Endodermal cell (in vitro differentiated cells): ENCODE data around the gene SOX1. TPM values are rescaled to one million over a fixed set of nuclear protein-coding genes. Genes with fewer than 3 reads are reported as not detected.

Experiments used
- DNase-seq: peaks from one replicate; pipeline ENCODE4 v3.0.0-alpha.2; 2017
- H3K27ac ChIP-seq: 2 replicates; pipeline ENCODE4 v1.5.1; 2013; ENCODE audit warnings: mild to moderate bottlenecking, low read depth, low read length, moderate library complexity
- H3K27me3 ChIP-seq: 2 replicates; pipeline ENCODE4 v1.6.1; 2013; ENCODE audit warnings: mild to moderate bottlenecking, low read length, moderate library complexity; ENCODE audit not compliant: insufficient read depth, control insufficient read depth, poor library complexity, severe bottlenecking
- H3K36me3 ChIP-seq: 2 replicates; pipeline ENCODE4 v1.7.0; 2013; ENCODE audit warnings: mild to moderate bottlenecking, low read length, moderate library complexity; ENCODE audit not compliant: control insufficient read depth, insufficient read depth
- H3K4me1 ChIP-seq: one replicate; pipeline ENCODE4 v1.7.0; 2013; ENCODE audit warnings: low read length; ENCODE audit not compliant: control insufficient read depth, insufficient read depth
- H3K4me3 ChIP-seq: 2 replicates; pipeline ENCODE4 v1.5.1; 2013; ENCODE audit warnings: mild to moderate bottlenecking, low read length, moderate library complexity
- H3K9ac ChIP-seq: 2 replicates; pipeline ENCODE4 v1.6.1; 2013; ENCODE audit warnings: mild to moderate bottlenecking, low read length, moderate library complexity; ENCODE audit not compliant: poor library complexity, severe bottlenecking; ENCODE audit errors: extremely low read depth
- H3K9me3 ChIP-seq: 2 replicates; pipeline ENCODE4 v1.6.1; 2013; ENCODE audit warnings: mild to moderate bottlenecking, low read length, moderate library complexity; ENCODE audit not compliant: control insufficient read depth
- H3K27ac Mint-ChIP-seq: 2 replicates; pipeline ENCODE4 v1.8.0; 2020; ENCODE audit warnings: mixed read lengths
- H3K27me3 Mint-ChIP-seq: 2 replicates; pipeline ENCODE4 v1.8.0; 2021; ENCODE audit warnings: mild to moderate bottlenecking, mixed read lengths; ENCODE audit not compliant: insufficient read depth
- H3K36me3 Mint-ChIP-seq: 2 replicates; pipeline ENCODE4 v1.8.0; 2020; ENCODE audit warnings: low read depth, mixed read lengths
- H3K4me1 Mint-ChIP-seq: 2 replicates; pipeline ENCODE4 v1.8.0; 2020; ENCODE audit warnings: mixed read lengths
- H3K4me3 Mint-ChIP-seq: 2 replicates; pipeline ENCODE4 v1.8.0; 2020; ENCODE audit warnings: mild to moderate bottlenecking, moderate library complexity, mixed read lengths
- H3K9me3 Mint-ChIP-seq: 2 replicates; pipeline ENCODE4 v1.8.0; 2020; ENCODE audit warnings: mild to moderate bottlenecking, mixed read lengths
- WGBS, 2 experiments: methylation state at CpG; one replicate each; pipeline versions ENCODE4 v1.1.5 to v1.1.7; 2013; ENCODE audit warnings: missing lambda C conversion rate in 2 of 2, mixed read lengths in 1 of 2; ENCODE audit not compliant: insufficient coverage in 1 of 2, insufficient read length in 1 of 2; 5-methylcytosine and 5-hydroxymethylcytosine counted together
- total RNA-seq, 2 donors: library from RNA; stranded (reverse); fragmentation: NEBNext Ultra II Directional in 1 of 2; extraction: Animal tissue kit (Norgen Biotek cat#: 25700) in 1 of 2; gene quantifications; 2 replicates in 1 of 2; 3 replicates in 1 of 2; pipeline ENCODE4 v1.2.1, GENCODE V29; 2021
- TF ChIP-seq, protein P1 (sequence below): fragments of 200-600 bp; sonication (generic); conservative IDR thresholded peaks from 2 replicates; pipeline ENCODE4 v1.5.0; 2021; ENCODE audit warnings: antibody characterized with exemption, mild to moderate bottlenecking

SOX1 gene
- total RNA-seq, 2 donors from 2014 or later, result not detected

- no peak overlapping the region for H3K4me3 Mint-ChIP-seq
- H3K36me3 Mint-ChIP-seq, result no peaks in the 10 kb centered on the region
- TF ChIP-seq, protein P1, sequence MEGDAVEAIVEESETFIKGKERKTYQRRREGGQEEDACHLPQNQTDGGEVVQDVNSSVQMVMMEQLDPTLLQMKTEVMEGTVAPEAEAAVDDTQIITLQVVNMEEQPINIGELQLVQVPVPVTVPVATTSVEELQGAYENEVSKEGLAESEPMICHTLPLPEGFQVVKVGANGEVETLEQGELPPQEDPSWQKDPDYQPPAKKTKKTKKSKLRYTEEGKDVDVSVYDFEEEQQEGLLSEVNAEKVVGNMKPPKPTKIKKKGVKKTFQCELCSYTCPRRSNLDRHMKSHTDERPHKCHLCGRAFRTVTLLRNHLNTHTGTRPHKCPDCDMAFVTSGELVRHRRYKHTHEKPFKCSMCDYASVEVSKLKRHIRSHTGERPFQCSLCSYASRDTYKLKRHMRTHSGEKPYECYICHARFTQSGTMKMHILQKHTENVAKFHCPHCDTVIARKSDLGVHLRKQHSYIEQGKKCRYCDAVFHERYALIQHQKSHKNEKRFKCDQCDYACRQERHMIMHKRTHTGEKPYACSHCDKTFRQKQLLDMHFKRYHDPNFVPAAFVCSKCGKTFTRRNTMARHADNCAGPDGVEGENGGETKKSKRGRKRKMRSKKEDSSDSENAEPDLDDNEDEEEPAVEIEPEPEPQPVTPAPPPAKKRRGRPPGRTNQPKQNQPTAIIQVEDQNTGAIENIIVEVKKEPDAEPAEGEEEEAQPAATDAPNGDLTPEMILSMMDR, result no peak
- no peak for DNase-seq
- no peaks in the 10 kb centered on the region for H3K36me3 ChIP-seq
- no peaks in the 10 kb centered on the region for H3K4me1 ChIP-seq
- no peak overlapping the region for H3K9ac ChIP-seq
- 58 to 67% methylated on average over 6 to 13 of the region's 13 CpGs for WGBS, 2 experiments
- no peaks in the 10 kb centered on the region for H3K9me3 ChIP-seq
- H3K4me3 ChIP-seq, result no peak overlapping the region
- peaks cover 100% of the 10 kb centered on the region for H3K27me3 Mint-ChIP-seq
- peaks cover 6% of the 10 kb centered on the region for H3K9me3 Mint-ChIP-seq
- H3K4me1 Mint-ChIP-seq, result peaks cover 11% of the 10 kb centered on the region
- H3K27ac ChIP-seq, result no peak overlapping the region
- no peak overlapping the region for H3K27ac Mint-ChIP-seq
- peaks cover 99% of the 10 kb centered on the region for H3K27me3 ChIP-seq
These were observed 14.7 kb upstream of the SOX1 start for GRCh38 chr13:112052213-112052612.

GRCh38 chr13:112053167-112053743 lies 13.7 kb upstream of the SOX1 start:
- no peak overlapping the region for H3K27ac ChIP-seq
- H3K9me3 ChIP-seq, result no peaks in the 10 kb centered on the region
- H3K9ac ChIP-seq, result no peak overlapping the region
- H3K9me3 Mint-ChIP-seq, result no peaks in the 10 kb centered on the region
- peaks cover 11% of the 10 kb centered on the region for H3K4me1 Mint-ChIP-seq
- H3K27ac Mint-ChIP-seq, result no peak overlapping the region
- TF ChIP-seq, protein P1, result no peak
- H3K4me3 Mint-ChIP-seq, result peak overlapping the region; percentile 44
- peaks cover 100% of the 10 kb centered on the region for H3K27me3 ChIP-seq
- H3K36me3 Mint-ChIP-seq, result no peaks in the 10 kb centered on the region
- DNase-seq, result no peak
- no peaks in the 10 kb centered on the region for H3K4me1 ChIP-seq
- peaks cover 100% of the 10 kb centered on the region for H3K27me3 Mint-ChIP-seq
- WGBS, 2 experiments, result 4 to 10% methylated on average over 14 to 31 of the region's 31 CpGs
- no peaks in the 10 kb centered on the region for H3K36me3 ChIP-seq
- no peak overlapping the region for H3K4me3 ChIP-seq

DNA sequence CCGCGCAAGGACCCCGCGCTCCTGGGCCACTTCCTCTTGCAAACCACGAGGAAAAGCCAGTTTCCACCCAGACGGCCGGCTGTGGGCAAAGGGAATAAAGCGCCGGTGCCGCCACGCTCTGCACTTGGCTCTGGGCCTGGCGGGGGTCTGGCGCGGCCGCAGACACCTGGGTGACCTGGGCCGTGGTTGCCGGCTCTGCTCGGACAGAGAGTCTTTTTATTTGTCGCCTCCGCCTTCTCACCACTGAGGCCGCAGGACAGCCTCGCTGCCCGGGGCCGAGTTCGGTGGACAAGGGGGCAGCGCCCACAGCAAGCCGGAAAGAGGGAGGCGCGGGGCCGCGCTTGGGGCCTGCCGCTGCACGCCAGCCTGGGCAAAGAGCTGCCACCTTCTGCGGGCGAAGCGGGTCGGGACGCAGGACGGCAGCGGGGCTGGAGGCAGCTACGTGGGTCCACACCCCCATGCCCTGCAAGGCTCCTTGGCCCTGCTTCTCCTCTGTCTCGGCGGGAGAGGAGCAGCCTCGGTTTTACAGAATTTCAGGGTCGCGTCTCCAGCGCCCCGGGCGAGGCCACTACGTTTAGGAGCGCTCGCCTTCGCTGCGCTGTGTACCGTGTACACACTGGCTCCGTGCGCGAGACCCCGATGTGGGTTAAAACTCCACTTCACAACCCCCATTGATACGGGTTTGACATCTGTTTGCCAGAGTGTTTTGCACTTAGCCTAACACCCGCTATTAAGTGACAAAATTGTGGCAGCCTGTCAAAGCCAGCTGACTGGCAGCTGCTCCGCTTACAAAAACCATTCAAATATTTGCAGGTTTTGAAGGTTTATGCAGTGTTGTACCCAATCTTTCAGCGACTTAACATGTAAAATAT lies 13.0 kb upstream of the SOX1 start:
- Mint-ChIP-seq H3K4me1 (peaks cover 11% of the 10 kb centered on the region), H3K4me3 (peak overlapping the region; percentile 44), H3K27ac (no peak overlapping the region), H3K36me3 (no peaks in the 10 kb centered on the region), H3K9me3 (no peaks in the 10 kb centered on the region), H3K27me3 (peaks cover 100% of the 10 kb centered on the region)
- H3K36me3 ChIP-seq, result no peaks in the 10 kb centered on the region
- H3K9me3 ChIP-seq, result no peaks in the 10 kb centered on the region
- peaks cover 100% of the 10 kb centered on the region for H3K27me3 ChIP-seq
- H3K4me1 ChIP-seq, result no peaks in the 10 kb centered on the region
- TF ChIP-seq, protein P1, result no peak
- peak; percentile 81 for DNase-seq
- H3K27ac ChIP-seq, result no peak overlapping the region
- no peak overlapping the region for H3K9ac ChIP-seq
- 1% methylated on average over 37 to 63 of the region's 63 CpGs for WGBS, 2 experiments
- H3K4me3 ChIP-seq, result no peak overlapping the region
